A673 (cell line): Measurements from ENCODE around the gene LRRC38.
A peak's percentile ranks its signal among the peaks of the same experiment; 100 is the strongest.

Experiments
- EZH2 ChIP-seq: fragments of 200-600 bp; sonication (generic); IDR thresholded peaks from 2 replicates; pipeline ENCODE4 v1.6.1; 2017; ENCODE audit warnings: borderline replicate concordance, low read depth, mild to moderate bottlenecking, mixed read lengths, antibody characterized with exemption, low read length; ENCODE audit not compliant: poor library complexity, severe bottlenecking
- TF ChIP-seq, protein P1 (sequence below): fragments of 300-800, 200-600 bp; sonication (generic); conservative IDR thresholded peaks from 2 replicates; pipeline ENCODE4 v1.5.1; 2017; ENCODE audit warnings: low read depth, mild to moderate bottlenecking, antibody characterized with exemption, low read length, moderate library complexity, mixed read lengths

DNA sequence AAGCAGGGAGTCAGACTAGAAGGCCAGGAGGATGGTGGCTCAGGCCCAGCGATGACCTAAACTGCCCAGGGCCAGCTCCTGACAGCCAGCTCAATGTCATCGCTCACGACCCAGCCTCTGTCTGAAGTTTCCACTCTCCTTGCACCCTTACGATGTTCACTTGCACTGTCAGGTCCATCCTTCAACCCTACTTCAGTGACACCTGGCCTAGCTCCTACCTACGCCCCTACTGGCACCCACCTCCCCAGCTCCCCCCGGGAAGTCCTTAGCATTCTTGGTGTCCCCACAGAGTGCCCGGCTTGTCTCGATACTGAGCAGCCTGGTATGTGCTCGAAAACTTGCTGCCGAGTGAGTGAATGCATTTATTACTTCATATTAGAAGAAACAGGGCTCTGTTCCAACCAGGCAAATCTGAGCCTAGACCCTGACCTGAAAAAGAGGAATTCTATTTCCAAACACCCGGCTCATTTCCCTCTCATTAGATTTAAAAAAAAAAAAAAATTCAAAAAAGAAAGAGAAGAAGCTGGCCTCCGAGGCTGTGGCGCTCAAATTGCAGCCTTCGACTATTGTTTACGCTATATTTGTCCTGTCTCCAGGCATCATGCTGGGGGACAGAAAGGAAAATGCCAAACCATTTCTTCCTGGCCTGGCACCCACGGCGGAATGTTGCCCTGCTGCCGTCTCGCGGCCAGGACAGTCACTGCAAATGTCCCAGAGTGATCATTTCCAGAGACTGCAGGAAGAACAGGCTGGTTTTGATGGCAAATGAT lies 29.8 kb upstream of the LRRC38 start:
- TF ChIP-seq, protein P1, sequence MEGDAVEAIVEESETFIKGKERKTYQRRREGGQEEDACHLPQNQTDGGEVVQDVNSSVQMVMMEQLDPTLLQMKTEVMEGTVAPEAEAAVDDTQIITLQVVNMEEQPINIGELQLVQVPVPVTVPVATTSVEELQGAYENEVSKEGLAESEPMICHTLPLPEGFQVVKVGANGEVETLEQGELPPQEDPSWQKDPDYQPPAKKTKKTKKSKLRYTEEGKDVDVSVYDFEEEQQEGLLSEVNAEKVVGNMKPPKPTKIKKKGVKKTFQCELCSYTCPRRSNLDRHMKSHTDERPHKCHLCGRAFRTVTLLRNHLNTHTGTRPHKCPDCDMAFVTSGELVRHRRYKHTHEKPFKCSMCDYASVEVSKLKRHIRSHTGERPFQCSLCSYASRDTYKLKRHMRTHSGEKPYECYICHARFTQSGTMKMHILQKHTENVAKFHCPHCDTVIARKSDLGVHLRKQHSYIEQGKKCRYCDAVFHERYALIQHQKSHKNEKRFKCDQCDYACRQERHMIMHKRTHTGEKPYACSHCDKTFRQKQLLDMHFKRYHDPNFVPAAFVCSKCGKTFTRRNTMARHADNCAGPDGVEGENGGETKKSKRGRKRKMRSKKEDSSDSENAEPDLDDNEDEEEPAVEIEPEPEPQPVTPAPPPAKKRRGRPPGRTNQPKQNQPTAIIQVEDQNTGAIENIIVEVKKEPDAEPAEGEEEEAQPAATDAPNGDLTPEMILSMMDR, result peak; percentile 61
- TF ChIP-seq EZH2, result no peak
